ENCODE measurements around the gene C11orf52.
A peak's percentile ranks its signal among the peaks of the same experiment; 100 is the strongest.
"Not testable (repeated sequence)": the region's sequence is repeated elsewhere in the genome, so short reads cannot be mapped to it uniquely, and the experiment has no call there.

C11orf52 gene

DNA sequence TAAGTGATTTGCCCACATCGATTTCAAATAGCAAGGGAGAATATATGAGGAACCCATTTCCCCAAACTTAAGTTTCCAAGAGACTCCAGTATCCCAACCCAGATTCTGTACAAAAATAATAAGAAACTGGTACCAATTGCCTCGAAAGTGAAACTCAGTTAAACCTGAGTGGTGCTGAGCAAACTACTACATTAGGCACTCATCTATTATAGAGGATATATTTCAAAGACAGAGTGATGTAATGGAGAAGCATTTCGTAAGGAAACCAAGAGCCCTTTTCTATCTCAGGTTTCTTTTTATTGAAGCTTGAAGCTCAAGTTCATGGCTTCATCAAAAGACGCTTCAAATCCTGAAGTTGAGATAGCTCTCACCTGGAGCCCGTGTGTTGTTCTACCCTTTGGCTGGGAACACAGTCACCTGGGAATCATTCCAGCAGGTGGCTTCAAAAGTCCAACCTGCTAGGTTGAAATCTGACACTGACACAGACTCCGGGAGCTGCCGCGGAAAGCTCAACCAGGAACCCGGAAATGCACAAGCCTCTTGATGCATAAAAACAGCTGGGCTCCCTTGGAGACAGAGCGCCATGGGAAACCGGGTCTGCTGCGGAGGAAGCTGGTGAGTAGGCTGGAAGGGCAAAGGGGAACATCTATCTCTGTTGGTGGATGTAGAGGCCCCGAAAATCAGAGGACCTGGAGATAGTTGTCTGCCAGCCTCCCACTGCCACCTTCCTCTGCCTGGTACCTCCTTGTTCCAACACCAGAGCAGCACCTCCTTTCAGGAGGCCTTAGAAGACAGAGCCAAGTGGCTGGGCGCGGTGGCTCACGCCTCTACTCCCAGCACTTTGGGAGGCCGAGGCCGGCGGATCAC, at the start of gene C11orf52:
TSS of gene C11orf52 (plus strand) at position 524 of the 867 bp plus-strand sequence. CDS start at position 584, 60 bp downstream.
- peaks cover 37 to 51% of the 10 kb centered on the region in 2 donors for H3K27me3 Mint-ChIP-seq
- H3K4me1 Mint-ChIP-seq = no peaks in the 10 kb centered on the region
- no peaks in the 10 kb centered on the region for H3K36me3 Mint-ChIP-seq
- DNase-seq (no peak), ATAC-seq (replicated peaks) (no peak)
- H3K27ac Mint-ChIP-seq = no peak within 1 kb of the TSS
- H3K9me3 Mint-ChIP-seq = no peaks in the 10 kb centered on the region
- H3K4me3 Mint-ChIP-seq = no peak within 1 kb of the TSS

- no peak overlapping the region for H3K4me3 Mint-ChIP-seq
- ATAC-seq (replicated peaks) (no peak), DNase-seq (no peak)
- H3K4me1 Mint-ChIP-seq = peaks cover 8 to 31% of the 10 kb centered on the region in 2 donors
- no peak overlapping the region for H3K27ac Mint-ChIP-seq
- H3K9me3 Mint-ChIP-seq = no peaks in the 10 kb centered on the region
- no peaks in the 10 kb centered on the region for H3K27me3 Mint-ChIP-seq
- H3K36me3 Mint-ChIP-seq = peaks cover 26 to 49% of the 10 kb centered on the region in 2 donors
These were observed 48.6 kb upstream of the C11orf52 start for GRCh38 chr11:111870113-111870512.

DNA sequence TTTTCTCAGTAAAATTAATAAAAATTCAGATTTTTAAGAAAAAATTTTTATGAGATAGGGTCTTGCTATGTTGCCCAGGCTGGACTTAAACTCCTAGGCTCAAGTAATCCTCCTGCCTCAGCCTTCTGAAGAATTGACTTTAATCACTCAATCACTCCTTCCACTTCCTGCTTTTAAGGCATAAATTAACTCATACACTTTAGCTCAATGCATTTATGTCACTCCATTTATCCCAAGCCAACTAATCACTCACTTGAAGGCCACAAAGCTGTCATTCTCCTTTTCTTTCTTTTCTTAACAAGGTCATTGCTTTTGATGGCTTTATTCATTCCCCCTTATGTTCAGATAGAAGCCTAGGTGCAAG, 48.2 kb upstream of the C11orf52 start:
- ATAC-seq (replicated peaks) (peak; percentile 27 to 31), DNase-seq (no peak)
- H3K4me1 Mint-ChIP-seq = peaks cover 8 to 31% of the 10 kb centered on the region in 2 donors
- H3K27me3 Mint-ChIP-seq = no peaks in the 10 kb centered on the region
- H3K27ac Mint-ChIP-seq = peak overlapping the region; percentile 94
- H3K9me3 Mint-ChIP-seq = no peaks in the 10 kb centered on the region
- H3K4me3 Mint-ChIP-seq = peak overlapping the region; percentile 93 to 94
- H3K36me3 Mint-ChIP-seq = peaks cover 26 to 47% of the 10 kb centered on the region in 2 donors

GRCh38 chr11:111870886-111871692, 47.6 kb upstream of the C11orf52 start, which contains the start of gene ALG9:
TSS of gene ALG9 (minus strand) at chr11:111871581. CDS start at chr11:111871482, 99 bp downstream.
- Mint-ChIP-seq H3K4me1 (peaks cover 8 to 31% of the 10 kb centered on the region in 2 donors), H3K9me3 (no peaks in the 10 kb centered on the region), H3K36me3 (peaks cover 26 to 46% of the 10 kb centered on the region in 2 donors), H3K27ac (peak within 1 kb of the TSS; percentile 94), H3K4me3 (peak within 1 kb of the TSS; percentile 93 to 94), H3K27me3 (no peaks in the 10 kb centered on the region)
- ATAC-seq (replicated peaks) (peak; percentile 92 to 93), DNase-seq (peak; percentile 84)

- H3K4me1 Mint-ChIP-seq = peaks cover 9 to 31% of the 10 kb centered on the region in 2 donors
- peak overlapping the region; percentile 93 to 94 for H3K4me3 Mint-ChIP-seq
- no peaks in the 10 kb centered on the region for H3K9me3 Mint-ChIP-seq
- peak overlapping the region; percentile 94 for H3K27ac Mint-ChIP-seq
- DNase-seq (no peak), ATAC-seq (replicated peaks) (no peak)
- peaks cover 22 to 40% of the 10 kb centered on the region in 2 donors for H3K36me3 Mint-ChIP-seq
- no peaks in the 10 kb centered on the region for H3K27me3 Mint-ChIP-seq
These were observed 47.0 kb upstream of the C11orf52 start for GRCh38 chr11:111871693-111872161.

- H3K4me3 Mint-ChIP-seq = peak overlapping the region; percentile 93 to 94
- H3K27me3 Mint-ChIP-seq = no peaks in the 10 kb centered on the region
- no peaks in the 10 kb centered on the region for H3K9me3 Mint-ChIP-seq
- peaks cover 12 to 15% of the 10 kb centered on the region in 2 donors for H3K4me1 Mint-ChIP-seq
- no peak for DNase-seq
- peak overlapping the region; percentile 99 for H3K27ac Mint-ChIP-seq
- ATAC-seq (replicated peaks) = peak in 1 of 2 donors; percentile 8
- peaks cover 10 to 24% of the 10 kb centered on the region in 2 donors for H3K36me3 Mint-ChIP-seq
These were observed 40.3 kb upstream of the C11orf52 start for GRCh38 chr11:111878385-111878848.

- DNase-seq = peak; percentile 93
- Mint-ChIP-seq H3K27me3 (no peaks in the 10 kb centered on the region), H3K36me3 (peaks cover 9 to 24% of the 10 kb centered on the region in 2 donors), H3K4me3 (peak within 1 kb of the TSS; percentile 93 to 94), H3K4me1 (peaks cover 12 to 15% of the 10 kb centered on the region in 2 donors), H3K27ac (peak within 1 kb of the TSS; percentile 99), H3K9me3 (no peaks in the 10 kb centered on the region)
- peak; percentile 94 to 95 for ATAC-seq (replicated peaks)
These were observed 39.7 kb upstream of the C11orf52 start, which contains the start of the genes CFAP68 and FDXACB1 for GRCh38 chr11:111878849-111879636. TSS of gene CFAP68 (plus strand) at chr11:111879541. CDS start at chr11:111879561, 20 bp downstream. TSS of gene FDXACB1 (minus strand) at chr11:111879165. CDS start at chr11:111879132, 33 bp downstream.

DNA sequence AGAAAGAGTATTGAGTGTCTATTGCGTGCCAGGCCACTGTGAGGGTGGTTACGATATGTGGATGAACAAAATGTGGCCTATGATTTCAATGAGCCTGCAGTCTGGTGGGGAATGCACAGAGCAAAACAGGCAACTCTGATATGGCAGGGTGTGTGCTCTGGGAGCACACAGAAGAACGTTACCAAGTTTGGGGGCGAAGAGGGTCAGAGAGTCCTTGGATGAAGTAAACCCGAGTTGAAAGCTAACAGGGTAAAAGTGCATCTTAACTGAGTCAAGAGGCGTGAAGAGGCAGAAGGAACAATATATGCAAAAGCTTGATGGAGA, 39.1 kb upstream of the C11orf52 start:
- DNase-seq (no peak), ATAC-seq (replicated peaks) (peak; percentile 1 to 3)
- H3K27ac Mint-ChIP-seq = peak overlapping the region; percentile 99
- peaks cover 12 to 15% of the 10 kb centered on the region in 2 donors for H3K4me1 Mint-ChIP-seq
- H3K9me3 Mint-ChIP-seq = no peaks in the 10 kb centered on the region
- no peaks in the 10 kb centered on the region for H3K27me3 Mint-ChIP-seq
- H3K4me3 Mint-ChIP-seq = peak overlapping the region; percentile 93 to 94
- H3K36me3 Mint-ChIP-seq = peaks cover 9 to 26% of the 10 kb centered on the region in 2 donors

DNA sequence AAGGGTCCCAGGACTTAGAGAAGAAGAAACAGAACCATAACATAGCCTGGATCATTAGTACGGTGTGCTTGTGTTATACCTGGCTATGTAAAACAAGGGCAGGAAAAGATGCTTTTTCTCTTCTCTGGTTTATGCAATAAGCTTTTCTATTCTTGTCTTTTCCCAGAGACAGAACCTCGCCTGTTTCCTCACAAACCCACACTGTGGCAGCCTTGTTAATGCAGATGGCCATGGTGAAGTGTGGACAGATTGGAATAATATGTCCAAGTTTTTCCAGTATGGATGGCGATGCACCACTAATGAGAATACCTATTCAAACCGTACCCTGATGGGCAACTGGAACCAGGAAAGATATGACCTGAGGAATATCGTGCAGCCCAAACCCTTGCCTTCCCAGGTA, 36.5 kb upstream of the C11orf52 start:
- Mint-ChIP-seq H3K4me1 (peaks cover 10 to 15% of the 10 kb centered on the region in 2 donors), H3K27ac (no peak overlapping the region), H3K27me3 (no peaks in the 10 kb centered on the region), H3K9me3 (no peaks in the 10 kb centered on the region), H3K4me3 (no peak overlapping the region), H3K36me3 (peaks cover 8 to 22% of the 10 kb centered on the region in 2 donors)
- DNase-seq (no peak), ATAC-seq (replicated peaks) (no peak)

DNA sequence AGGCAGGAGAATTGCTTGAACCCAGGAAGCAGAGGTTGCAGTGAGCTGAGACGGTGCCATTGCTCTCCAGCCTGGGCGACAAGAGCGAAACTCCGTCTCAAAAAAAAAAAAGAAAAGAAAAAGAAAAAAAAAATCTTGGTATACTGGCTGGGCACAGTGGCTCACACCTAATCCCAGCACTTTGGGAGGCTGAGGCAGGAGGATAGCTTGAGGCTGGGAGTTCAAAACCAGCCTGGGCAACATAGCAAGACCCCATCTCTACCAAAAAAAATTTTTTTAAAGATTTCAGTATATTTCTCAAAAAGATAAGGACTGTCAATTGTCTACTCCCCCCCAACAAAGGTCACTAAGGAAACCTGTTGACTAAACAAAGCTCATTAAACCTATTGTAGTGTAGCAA, 33.7 kb upstream of the C11orf52 start:
- not testable (repeated sequence) for H3K4me1 Mint-ChIP-seq; H3K4me3 Mint-ChIP-seq; DNase-seq; H3K27me3 Mint-ChIP-seq; H3K27ac Mint-ChIP-seq; H3K9me3 Mint-ChIP-seq; ATAC-seq (replicated peaks)
- peaks cover 8 to 18% of the 10 kb centered on the region in 2 donors for H3K36me3 Mint-ChIP-seq

DNA sequence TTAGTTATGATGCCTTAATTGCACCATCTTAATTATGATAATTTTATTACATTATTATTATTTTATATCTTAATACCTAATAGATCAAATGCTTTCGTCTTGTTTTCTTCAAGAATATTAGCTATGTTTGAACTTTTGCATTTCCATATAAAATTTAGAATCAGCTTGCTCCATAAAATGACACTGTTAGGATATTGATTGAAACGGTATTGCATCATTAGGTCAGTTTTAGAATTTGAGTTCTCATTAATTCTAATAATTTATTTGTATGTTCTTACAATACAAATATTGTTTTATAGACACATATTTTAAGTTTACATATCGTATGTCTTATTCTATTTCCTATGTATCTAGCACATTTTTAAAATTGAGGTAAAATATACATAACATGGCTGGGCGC, 32.7 kb upstream of the C11orf52 start:
- no peak for DNase-seq
- no peaks in the 10 kb centered on the region for H3K9me3 Mint-ChIP-seq
- H3K4me1 Mint-ChIP-seq = no peaks in the 10 kb centered on the region
- H3K27me3 Mint-ChIP-seq = no peaks in the 10 kb centered on the region
- no peak overlapping the region for H3K4me3 Mint-ChIP-seq
- no peak for ATAC-seq (replicated peaks)
- H3K27ac Mint-ChIP-seq = no peak overlapping the region
- peaks cover 8 to 18% of the 10 kb centered on the region in 2 donors for H3K36me3 Mint-ChIP-seq

GRCh38 chr11:111886844-111887243, 31.9 kb upstream of the C11orf52 start:
- Mint-ChIP-seq H3K4me3 (no peak overlapping the region), H3K36me3 (peaks cover 8 to 15% of the 10 kb centered on the region in 2 donors), H3K27me3 (no peaks in the 10 kb centered on the region), H3K27ac (no peak overlapping the region), H3K9me3 (no peaks in the 10 kb centered on the region), H3K4me1 (no peaks in the 10 kb centered on the region)
- DNase-seq (no peak), ATAC-seq (replicated peaks) (no peak)

GRCh38 chr11:111905411-111905810, 13.3 kb upstream of the C11orf52 start:
- Mint-ChIP-seq H3K27ac (no peak overlapping the region), H3K36me3 (peaks cover 2 to 7% of the 10 kb centered on the region in 2 donors), H3K9me3 (peaks cover 3 to 4% of the 10 kb centered on the region in 2 donors), H3K4me3 (no peak overlapping the region), H3K27me3 (peaks cover 31 to 37% of the 10 kb centered on the region in 2 donors), H3K4me1 (no peaks in the 10 kb centered on the region)
- DNase-seq (no peak), ATAC-seq (replicated peaks) (no peak)

All from stimulated activated naive B cell treated with anti-CD40 and anti-IgM and Interleukin-4, amounts not matched to agents 10 μg/mL and 1 μg/mL and 100 μg/mL, for 72 hours (primary cell).